GM12801 (cell line): ENCODE data around the gene SLC7A1.

Experiments
- TF ChIP-seq, protein P1 (sequence below): IDR thresholded peaks from one replicate; pipeline ENCODE4 v1.5.1; 2011; ENCODE audit warnings: control low read depth; ENCODE audit not compliant: insufficient read length; ENCODE audit errors: extremely low read depth

SLC7A1 gene

DNA sequence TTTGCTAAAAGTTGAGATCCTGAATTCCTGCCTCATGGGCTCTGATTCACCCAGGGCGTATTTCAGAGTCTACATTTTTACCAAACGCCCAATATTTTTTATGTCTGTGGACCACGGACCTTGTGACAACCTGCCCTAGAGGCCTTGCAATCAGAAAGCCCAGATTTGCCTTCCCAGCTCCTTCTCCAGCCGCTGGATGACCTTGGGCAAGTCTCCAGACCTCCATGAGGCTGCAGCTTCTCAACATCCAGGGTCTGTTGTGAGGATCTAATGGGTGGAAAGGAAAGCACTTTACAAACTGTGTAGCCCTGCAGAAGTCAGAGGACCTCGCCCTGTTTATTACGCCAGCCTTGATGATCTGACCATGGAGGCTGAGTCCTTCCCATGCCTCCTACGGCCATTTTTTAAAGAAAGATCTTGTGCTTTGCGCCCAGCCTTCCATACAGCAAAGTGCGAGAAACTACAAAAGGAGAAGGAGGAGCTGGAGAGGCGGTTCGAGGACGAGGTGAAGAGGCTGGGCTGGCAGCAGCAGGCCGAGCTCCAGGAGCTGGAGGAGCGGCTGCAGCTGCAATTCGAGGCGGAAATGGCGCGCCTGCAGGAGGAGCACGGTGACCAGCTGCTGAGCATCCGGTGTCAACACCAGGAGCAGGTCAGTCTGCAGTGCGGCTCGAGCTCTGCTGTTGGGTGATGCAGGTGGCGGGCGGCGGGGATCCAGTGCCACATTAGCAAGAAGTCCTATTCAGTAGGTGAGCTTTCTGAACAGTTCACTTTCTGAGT is 115.6 kb downstream of the SLC7A1 start:
- TF ChIP-seq, protein P1, sequence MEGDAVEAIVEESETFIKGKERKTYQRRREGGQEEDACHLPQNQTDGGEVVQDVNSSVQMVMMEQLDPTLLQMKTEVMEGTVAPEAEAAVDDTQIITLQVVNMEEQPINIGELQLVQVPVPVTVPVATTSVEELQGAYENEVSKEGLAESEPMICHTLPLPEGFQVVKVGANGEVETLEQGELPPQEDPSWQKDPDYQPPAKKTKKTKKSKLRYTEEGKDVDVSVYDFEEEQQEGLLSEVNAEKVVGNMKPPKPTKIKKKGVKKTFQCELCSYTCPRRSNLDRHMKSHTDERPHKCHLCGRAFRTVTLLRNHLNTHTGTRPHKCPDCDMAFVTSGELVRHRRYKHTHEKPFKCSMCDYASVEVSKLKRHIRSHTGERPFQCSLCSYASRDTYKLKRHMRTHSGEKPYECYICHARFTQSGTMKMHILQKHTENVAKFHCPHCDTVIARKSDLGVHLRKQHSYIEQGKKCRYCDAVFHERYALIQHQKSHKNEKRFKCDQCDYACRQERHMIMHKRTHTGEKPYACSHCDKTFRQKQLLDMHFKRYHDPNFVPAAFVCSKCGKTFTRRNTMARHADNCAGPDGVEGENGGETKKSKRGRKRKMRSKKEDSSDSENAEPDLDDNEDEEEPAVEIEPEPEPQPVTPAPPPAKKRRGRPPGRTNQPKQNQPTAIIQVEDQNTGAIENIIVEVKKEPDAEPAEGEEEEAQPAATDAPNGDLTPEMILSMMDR, result no peak

DNA sequence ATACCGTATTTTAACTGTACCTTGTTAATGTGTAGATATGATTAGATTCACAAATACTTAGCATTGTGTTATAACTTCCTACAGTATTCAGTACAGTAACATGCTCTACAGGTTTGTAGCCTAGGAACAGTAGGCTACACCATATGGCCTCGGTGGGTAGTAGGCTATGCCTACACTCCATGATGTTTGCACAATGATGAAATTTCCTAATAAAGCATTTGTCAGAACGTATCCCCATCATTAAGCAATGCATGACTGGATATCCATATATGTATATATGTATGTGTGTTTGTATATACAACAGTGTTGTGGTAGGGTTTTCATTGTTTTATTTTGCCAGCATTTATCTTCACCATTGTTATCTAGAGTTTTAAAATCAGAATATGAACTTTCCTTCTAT is 119.4 kb downstream of the SLC7A1 start:
- TF ChIP-seq, protein P1, result no peak

DNA sequence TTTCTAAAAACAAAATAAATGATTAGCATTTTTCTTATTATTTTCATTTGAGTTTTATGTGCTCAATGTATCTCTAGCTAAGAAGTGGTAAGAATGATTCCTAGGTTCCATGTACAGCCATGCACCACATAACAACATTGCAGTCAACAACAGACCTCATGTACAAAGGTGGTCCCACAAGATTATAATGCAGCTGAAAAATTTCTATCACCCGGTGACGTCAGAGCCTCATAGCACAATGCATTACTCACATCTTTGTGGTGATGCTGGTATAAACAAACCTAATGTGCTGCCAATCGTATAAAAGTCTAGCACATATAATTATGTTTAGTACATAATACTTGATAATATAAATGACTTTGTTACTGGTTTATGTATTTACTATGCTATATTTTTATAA is 120.5 kb downstream of the SLC7A1 start:
- TF ChIP-seq, protein P1, result no peak

DNA sequence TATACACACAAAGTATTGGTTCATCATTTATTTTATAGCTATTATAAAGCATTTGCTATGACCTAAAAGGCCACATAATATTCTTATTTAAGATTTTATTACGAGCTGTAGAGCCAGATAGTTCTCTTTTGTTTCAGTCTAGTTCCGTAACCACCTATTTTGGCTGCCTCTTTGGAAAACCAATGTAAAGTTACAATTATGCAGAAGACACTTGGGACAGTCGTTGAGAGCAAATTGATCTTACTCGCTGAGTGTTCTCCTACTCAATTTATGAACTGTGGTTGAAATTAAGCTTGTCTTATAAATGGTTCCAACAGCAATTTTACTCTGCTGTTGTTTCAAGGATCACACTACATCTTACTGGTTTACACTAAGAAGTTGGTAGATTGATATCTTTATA is 122.3 kb downstream of the SLC7A1 start:
- TF ChIP-seq, protein P1, result no peak

DNA sequence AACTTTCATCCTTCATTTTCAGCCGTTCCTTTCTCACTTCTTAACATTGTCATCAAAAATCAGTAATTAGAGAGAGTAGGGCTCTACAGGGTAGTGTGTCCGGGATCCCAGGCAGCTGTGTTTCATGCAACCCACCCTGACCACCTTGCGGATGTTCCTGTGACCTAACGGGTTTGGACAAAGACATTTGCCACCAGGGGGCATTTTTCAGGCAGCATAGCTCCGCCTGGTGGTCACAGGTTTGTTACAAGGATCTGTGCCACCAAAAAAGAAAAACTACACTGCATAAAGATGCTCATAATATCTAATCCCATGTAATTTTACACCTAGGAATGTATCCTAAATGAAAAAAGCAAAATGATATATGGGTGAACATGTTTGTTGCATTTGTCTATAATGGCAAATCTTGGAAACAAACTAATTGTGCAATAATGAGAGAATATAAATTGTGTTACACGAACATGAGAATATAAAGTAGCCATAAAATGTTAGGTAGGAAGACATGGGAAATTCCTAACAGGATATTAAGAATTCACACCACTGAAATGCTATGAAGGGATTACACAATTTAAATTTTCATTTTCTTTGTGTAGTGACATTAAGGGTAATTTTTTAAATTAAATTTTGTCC is 123.0 kb downstream of the SLC7A1 start:
- TF ChIP-seq, protein P1, result peak; percentile 98

DNA sequence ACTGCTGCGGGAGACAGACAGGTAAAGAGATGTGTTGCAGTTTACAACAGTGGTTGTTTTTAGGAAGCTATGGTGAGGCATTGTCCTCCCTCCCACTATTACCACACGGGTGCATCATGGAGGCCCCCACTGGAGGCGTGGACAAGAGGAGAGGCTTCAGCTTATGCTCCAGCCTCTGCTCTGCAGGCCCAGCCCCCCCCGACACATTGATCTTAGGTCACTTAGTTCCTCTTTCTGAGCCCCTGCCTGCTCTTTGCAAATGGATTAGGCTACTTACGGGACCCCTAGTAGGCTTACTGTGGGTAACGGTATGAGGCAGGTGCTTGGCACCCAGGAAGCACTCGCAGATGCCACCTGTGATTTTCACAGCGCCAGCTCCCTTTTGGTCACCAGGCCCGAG is 123.9 kb downstream of the SLC7A1 start:
- TF ChIP-seq, protein P1, result no peak

DNA sequence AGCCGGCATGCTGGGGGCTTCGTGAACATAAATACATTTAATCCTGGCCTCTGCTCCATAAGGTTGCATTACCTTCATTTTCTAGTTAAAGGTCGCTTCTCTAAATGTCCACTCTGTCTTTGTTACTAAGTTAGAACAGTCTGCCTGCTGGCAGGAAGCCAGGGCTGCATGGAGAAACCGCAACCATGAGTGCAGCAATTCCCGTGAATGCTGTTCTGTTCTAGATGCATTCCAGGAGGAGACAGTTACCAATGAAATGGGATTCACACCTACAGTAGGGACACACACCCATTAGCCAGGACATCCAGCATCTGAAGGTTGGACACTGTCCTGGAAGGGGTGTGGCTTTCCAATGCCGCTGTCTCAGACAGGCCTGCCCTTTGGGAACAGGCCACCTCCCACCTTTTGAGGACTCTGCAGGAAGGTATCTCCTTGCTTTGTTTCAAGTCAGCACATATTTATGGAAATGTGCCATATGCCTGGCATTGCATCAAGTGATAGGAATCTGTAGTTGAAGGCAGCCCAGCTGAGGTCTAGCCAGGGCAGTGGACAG is 129.7 kb downstream of the SLC7A1 start:
- TF ChIP-seq, protein P1, result no peak
